Left ventricle myocardium inferior (tissue), 1 donor: ENCODE measurements around the gene PTPRR. TPM values are rescaled to one million over a fixed set of nuclear protein-coding genes. Genes with fewer than 3 reads are reported as not detected.
"Not testable (repeated sequence)": the region's sequence is repeated elsewhere in the genome, so short reads cannot be mapped to it uniquely, and the experiment has no call there.

Source experiments
- DNase-seq: peaks from one replicate; pipeline ENCODE4 v3.0.0-alpha.2; 2020
- H3K27ac ChIP-seq: fragments of 200-600 bp; replicated peaks from 2 replicates; pipeline ENCODE4 v1.8.0; 2021
- H3K27me3 ChIP-seq: fragments of 200-600 bp; 2 replicates; pipeline ENCODE4 v1.8.0; 2021; ENCODE audit warnings: low read depth
- H3K36me3 ChIP-seq: fragments of 200-600 bp; 2 replicates; pipeline ENCODE4 v1.8.0; 2021
- H3K4me1 ChIP-seq: fragments of 200-600 bp; 2 replicates; pipeline ENCODE4 v1.8.0; 2021
- H3K4me3 ChIP-seq: fragments of 200-600 bp; 2 replicates; pipeline ENCODE4 v1.8.0; 2021; ENCODE audit warnings: mild to moderate bottlenecking, moderate library complexity
- H3K9me3 ChIP-seq: fragments of 200-600 bp; replicated peaks from 2 replicates; pipeline ENCODE4 v1.8.0; 2021
- CTCF ChIP-seq: fragments of 200-600 bp; IDR thresholded peaks from 2 replicates; pipeline ENCODE4 v1.8.0; 2021; ENCODE audit warnings: antibody characterized with exemption, mild to moderate bottlenecking, borderline replicate concordance
- intact Hi-C: fragments of 100-400 bp; cut with micrococcal nuclease; formaldehyde crosslinking; loops from one replicate; pipeline ENCODE4 v1.11.0; 2022
- total RNA-seq: library from RNA; stranded (reverse); fragmentation: NEBNext Ultra II Directional; extraction: Animal tissue kit (Norgen Biotek cat#: 25700); gene quantifications from one replicate; pipeline ENCODE4 v1.2.1, GENCODE V29; 2021
- donor health status: DM: no; HTN: yes; CAD: no; lungs with severe emphysema.

Gene PTPRR
- total RNA-seq, 1 donor from 2014 or later, result 1.3 TPM

GRCh38 chr12:70745048-70745447, 175.5 kb downstream of the PTPRR start:
- no peak overlapping the region for H3K27ac ChIP-seq
- no peaks in the 10 kb centered on the region for H3K36me3 ChIP-seq
- no peaks in the 10 kb centered on the region for H3K4me1 ChIP-seq
- intact Hi-C loops, result no loop called here
- H3K27me3 ChIP-seq, result no peaks in the 10 kb centered on the region
- DNase-seq, result no peak
- H3K4me3 ChIP-seq, result no peak overlapping the region
- no peaks in the 10 kb centered on the region for H3K9me3 ChIP-seq
- no peak for TF ChIP-seq CTCF

- Histone ChIP-seq H3K9me3 (no peaks in the 10 kb centered on the region), H3K4me3 (no peak overlapping the region), H3K27ac (no peak overlapping the region), H3K4me1 (no peaks in the 10 kb centered on the region), H3K27me3 (no peaks in the 10 kb centered on the region), H3K36me3 (no peaks in the 10 kb centered on the region)
- intact Hi-C loops, result no loop called here
- DNase-seq, result no peak
- TF ChIP-seq CTCF, result no peak
Measured at GRCh38 chr12:70744178-70744577, 176.4 kb downstream of the PTPRR start.

- Histone ChIP-seq H3K4me1 (no peaks in the 10 kb centered on the region), H3K9me3 (no peaks in the 10 kb centered on the region), H3K27me3 (no peaks in the 10 kb centered on the region), H3K4me3 (no peak overlapping the region), H3K27ac (no peak overlapping the region), H3K36me3 (no peaks in the 10 kb centered on the region)
- DNase-seq, result no peak
- intact Hi-C loops, result no loop called here
- TF ChIP-seq CTCF, result no peak
Measured at GRCh38 chr12:70741256-70741655, 179.3 kb downstream of the PTPRR start.

GRCh38 chr12:70739756-70740155, 180.8 kb downstream of the PTPRR start:
- TF ChIP-seq CTCF, result no peak
- intact Hi-C loops, result no loop called here
- H3K9me3 ChIP-seq, result no peaks in the 10 kb centered on the region
- H3K4me3 ChIP-seq, result no peak overlapping the region
- H3K36me3 ChIP-seq, result no peaks in the 10 kb centered on the region
- no peaks in the 10 kb centered on the region for H3K4me1 ChIP-seq
- no peak overlapping the region for H3K27ac ChIP-seq
- DNase-seq, result no peak
- H3K27me3 ChIP-seq, result no peaks in the 10 kb centered on the region

- intact Hi-C loops, result no loop called here
- H3K27ac ChIP-seq, result no peak overlapping the region
- no peaks in the 10 kb centered on the region for H3K27me3 ChIP-seq
- H3K9me3 ChIP-seq, result no peaks in the 10 kb centered on the region
- H3K36me3 ChIP-seq, result no peaks in the 10 kb centered on the region
- no peaks in the 10 kb centered on the region for H3K4me1 ChIP-seq
- no peak for TF ChIP-seq CTCF
- no peak overlapping the region for H3K4me3 ChIP-seq
- DNase-seq, result no peak
Measured at GRCh38 chr12:70736351-70737133, 184.0 kb downstream of the PTPRR start.

- H3K4me3 ChIP-seq, DNase-seq, H3K27me3 ChIP-seq, H3K27ac ChIP-seq, H3K36me3 ChIP-seq, intact Hi-C loops, H3K9me3 ChIP-seq, H3K4me1 ChIP-seq: not testable (repeated sequence)
Measured at GRCh38 chr12:70735197-70735596, 185.3 kb downstream of the PTPRR start.
